Inflammatory macrophage treated with lipopolysaccharide for 4 hours (primary cell): Measurements from ENCODE around the gene WFS1.

Experiments used
- DNase-seq: peaks from one replicate; pipeline ENCODE4 v3.0.0-alpha.2; 2020

WFS1 gene

GRCh38 chr4:6341696-6342095, 72.0 kb downstream of the WFS1 start:
- no peak for DNase-seq

- DNase-seq = no peak
Observed at GRCh38 chr4:6342530-6343293, 73.1 kb downstream of the WFS1 start.

- DNase-seq = no peak
Observed at GRCh38 chr4:6343939-6344408, 74.3 kb downstream of the WFS1 start.

- DNase-seq = no peak
Observed at GRCh38 chr4:6345096-6345830, 75.6 kb downstream of the WFS1 start.

GRCh38 chr4:6345866-6346265, 76.2 kb downstream of the WFS1 start:
- DNase-seq = no peak

- DNase-seq = no peak
Observed at GRCh38 chr4:6346373-6347110, 76.9 kb downstream of the WFS1 start.

DNA sequence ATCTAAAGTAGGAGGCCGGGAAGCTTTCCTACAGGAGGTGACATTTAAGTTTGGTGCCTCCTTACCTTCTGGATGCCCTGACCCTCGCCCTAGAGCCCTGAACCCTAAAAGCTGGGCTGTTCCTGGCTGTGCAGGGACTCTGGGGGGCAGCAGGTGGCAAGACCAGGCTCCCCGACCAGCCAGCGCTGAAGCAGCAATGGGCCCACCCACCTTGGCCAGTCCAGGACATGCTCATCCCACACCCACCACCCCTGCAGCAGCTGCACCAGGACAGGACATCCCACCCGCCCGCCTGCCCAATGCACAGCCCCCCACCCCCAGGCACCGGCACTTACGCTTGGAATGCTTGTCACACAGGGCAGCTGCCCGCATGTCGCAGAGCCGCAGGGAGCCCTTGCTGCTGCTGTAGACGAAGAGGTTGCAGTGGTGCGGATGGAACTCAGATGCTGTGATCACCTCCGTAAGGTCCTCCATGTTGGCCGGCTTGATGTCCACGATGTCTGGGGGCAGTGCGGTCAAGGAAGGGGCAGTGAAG, 77.9 kb downstream of the WFS1 start:
- no peak for DNase-seq

GRCh38 chr4:6348408-6348807, 78.8 kb downstream of the WFS1 start:
- no peak for DNase-seq

- no peak for DNase-seq
Observed at GRCh38 chr4:6349896-6350603, 80.4 kb downstream of the WFS1 start.

DNA sequence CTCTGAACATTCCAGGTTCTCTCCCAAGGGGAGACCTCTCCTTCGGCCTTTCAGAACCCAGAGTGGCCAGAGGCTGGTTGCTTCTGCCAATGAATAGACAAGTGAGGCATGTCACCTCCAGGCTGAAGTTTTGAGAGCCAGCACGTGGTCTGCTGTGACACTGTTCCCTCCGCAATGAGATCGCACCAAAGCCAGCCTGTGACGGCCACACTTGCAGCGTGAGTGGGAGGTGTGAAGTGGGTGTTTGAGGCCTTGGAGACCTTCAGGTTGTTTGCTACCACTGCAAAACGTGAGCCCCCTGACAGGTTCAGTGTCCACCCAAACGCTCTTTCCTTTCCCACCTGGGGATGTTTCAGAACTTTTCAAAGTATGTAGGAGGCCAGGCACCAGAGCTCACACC, 81.0 kb downstream of the WFS1 start:
- DNase-seq = no peak

DNA sequence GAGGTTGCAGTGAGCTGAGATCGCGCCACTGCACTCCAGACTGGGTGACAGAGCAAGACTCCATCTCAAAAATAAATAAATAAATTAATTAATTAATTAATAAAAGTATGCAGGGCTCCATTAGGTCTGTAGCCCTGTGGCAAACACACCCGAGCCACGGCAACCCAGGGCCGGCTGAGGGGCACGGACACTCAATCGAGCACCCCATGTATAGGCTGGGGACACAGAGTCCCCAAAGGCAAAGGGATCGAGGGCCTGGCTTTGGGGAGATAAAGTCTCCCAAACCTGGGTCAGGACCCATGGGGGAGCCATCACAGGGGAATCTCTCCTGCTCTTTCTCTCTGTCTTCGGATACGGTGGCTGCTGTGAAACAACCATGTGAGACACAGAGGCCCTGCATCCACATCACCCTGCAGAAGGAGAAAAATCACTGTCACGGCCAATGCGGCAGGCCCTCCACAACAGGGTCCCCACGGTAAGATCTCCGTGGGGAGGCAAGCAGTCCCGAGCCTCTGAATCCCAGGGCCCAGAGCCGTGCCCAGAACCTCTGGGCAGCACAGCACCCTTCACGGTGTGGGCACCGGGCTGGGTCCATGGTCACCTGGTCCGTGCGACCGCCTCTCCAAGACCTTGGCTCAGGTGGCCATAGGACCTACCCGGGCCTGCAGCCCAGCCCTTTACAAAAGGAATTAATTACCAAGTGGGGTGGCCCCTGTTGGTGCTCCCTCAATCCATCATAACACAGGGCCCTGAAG, 81.8 kb downstream of the WFS1 start:
- no peak for DNase-seq

DNA sequence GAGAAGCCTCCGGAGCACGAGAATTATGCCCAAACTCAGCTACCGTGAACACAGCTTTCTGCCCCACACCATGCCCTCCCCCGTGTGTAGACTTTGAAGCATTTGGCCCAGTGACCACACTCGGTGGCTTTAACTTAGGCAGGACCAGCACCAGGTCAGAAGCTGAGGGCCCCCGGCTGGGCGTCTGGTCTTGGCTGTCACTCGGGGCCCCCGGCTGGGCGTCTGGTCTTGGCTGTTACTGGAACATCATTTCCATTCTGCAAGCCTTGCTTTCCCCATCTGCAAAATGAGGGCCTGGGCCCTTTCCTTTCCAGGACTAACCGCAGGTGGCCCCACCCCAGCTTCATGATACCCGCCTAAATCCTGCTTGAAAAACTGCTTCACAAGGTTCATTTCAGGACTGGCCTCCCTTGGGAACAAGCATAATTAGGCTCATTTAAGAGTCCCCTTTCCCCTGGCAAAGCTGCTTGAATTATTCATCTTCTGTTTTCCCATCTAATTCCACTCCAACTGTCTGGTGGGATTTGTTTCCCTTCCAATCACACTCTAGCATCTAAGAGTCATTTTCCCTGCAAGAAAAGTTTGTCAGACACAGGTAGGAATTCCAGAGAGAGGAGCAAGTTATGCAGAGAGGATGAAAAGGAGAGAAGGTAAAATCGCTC, 82.5 kb downstream of the WFS1 start:
- no peak for DNase-seq
